COLO668 (cell line): ENCODE results near the gene PPA2.

Experiments
- DNase-seq: peaks from one replicate; lab custom pipeline; 2025; ENCODE audit not compliant: unreplicated experiment; lab: John Stamatoyannopoulos, UW

Gene PPA2

DNA sequence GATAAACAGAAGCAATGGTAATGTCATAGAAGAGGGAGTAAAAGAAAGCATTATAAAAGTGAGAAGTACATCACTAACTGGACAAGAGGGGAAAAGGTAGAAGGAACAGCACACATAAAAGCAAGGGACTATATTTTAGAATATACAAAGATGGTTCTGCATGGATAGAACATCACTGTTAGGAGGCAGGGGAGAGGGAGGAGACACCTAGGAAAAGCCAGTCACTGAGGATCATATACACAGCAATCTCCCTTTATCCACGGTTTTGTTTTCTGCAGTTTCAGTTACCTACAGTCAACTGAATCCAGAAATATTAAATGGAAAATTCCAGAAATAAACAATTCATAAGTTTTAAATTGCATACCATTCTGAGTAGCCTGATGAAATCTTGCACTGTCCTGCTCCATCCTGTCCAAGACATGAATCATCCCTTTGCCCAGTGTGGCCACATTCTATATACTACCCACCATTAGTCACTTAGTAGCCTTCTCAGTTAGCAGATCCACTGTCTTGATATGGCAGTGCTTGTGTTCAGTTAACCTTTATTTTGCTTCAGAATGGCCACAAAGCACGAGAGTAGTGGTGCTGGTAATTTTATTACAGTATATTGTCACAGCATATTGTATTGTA lies 74.2 kb downstream of the PPA2 start:
- DNase-seq, result no peak

DNA sequence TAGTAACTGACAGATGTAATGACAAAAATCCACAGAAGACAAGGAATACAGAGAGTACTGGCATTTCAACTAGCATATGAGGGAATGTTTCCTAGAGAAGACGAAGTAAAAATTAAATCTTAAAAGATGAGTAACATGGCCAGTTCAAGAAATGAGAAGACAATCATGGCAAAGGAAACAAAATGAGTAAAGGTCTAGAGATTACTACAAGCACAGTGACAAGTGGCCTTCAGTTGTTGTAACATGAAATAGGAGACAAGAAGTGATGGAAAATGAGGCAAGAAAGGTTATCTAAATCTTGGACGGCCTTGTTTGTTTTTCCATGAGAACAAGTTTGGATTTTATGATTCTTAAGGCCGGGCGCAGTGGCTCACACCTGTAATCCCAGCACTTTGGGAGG lies 81.0 kb downstream of the PPA2 start:
- DNase-seq, result no peak

DNA sequence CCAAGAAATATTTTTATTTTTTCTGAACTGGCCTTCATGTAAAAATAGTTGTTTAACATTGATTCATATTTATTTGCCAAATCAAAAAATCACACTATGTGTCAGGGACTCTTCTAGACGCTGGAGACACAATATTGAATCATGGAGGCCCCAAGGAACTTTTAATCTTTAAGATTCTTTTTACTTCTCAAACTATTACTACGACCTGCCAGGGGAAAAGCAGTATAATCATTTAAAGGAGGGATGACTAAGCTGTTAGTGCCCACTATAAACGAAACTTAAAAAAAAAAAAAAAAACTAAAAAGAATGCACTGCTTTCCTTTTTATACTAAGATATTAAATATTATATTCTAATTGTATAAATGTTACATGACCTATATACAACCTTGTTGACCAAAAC lies 84.7 kb downstream of the PPA2 start:
- DNase-seq, result no peak

DNA sequence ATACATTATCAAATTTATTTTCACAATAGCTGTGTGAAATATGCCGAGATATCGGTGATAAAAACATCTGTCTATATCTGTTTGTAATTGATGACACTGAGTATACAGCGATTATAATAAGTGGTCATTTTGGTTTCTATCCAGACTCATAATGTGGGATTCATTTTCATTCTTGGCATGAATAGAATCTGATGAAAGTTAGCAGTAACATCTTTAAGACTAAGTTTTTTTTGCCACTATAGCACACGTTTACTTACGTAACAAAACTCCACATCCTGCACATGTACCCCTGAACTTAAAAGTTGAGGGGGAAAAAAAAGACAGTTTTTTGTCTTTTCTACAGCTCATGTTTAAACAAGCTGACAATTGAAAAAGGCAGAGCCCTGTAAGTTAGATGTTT lies 86.4 kb downstream of the PPA2 start:
- DNase-seq, result no peak

DNA sequence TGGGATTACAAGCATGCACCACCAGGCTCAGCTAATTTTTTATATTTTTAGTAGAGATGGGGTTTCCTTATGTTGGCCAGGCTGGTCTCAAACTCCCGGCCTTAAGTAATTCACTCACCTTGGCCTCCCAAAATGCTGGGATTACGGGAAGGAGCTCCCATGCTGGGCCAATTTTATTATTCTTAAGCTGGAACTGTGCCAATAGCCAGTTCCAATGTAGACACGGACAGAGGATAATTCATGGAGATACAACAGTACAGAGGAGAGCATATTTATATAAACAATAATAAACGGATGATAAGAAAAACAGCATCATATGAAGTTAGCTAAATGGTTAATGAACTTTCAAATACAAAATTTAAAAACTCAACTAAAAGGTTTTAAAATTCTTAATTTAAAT lies 87.8 kb downstream of the PPA2 start:
- DNase-seq, result no peak

DNA sequence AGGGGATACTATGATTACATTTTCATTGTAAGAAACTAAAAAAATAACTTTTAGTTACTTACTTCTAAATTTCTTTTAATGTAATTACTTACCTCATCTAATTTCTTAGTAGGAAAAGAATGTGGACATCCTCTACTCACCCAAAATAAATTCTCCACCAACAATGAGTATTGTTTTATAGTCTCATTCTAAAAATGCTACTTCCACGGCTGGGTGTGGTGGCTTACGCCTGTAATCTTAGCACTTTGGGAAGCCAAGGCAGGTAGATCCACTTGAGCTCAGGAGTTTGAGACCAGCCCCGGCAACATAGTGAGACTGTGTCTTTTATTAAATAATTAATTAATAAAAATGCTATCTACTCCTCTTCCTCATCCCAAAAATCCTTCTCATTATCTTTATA lies 99.8 kb downstream of the PPA2 start:
- DNase-seq, result no peak

DNA sequence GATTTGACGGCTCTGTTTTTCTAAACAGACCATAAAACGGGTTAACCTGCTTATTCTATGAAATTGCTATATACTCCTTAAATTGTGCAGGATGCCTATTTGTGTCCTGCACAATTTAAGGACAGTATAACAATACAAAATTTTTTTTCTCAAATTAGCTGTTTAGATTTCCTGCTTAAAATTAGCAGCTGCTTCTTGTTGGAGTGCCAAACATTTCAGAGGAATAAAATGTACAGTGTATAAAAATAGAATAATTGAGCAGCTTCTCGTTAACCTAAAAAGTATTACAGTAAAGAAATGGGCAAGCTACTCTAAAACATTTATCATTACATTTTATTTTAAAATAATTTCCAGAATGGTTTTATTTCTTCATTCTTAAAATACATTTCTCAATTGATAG lies 100.5 kb downstream of the PPA2 start:
- DNase-seq, result no peak

DNA sequence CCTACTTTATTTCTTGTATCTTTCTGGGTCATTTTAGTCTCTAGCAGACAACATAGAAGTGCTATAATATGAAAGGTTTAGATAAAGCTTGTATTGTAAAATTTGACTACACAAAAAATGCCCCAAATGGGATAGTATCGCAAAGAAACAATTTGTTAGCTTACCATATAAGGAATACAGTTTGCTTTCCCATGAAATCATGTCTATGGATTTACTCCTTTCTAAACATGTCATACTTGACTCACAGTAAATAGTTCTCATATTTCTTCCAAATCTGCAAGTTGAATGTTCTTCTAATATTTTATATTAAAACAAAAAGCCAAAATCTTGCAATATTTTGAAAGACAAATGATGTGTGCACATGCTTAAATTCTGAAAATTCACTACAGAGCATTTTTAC lies 103.9 kb downstream of the PPA2 start:
- DNase-seq, result no peak

DNA sequence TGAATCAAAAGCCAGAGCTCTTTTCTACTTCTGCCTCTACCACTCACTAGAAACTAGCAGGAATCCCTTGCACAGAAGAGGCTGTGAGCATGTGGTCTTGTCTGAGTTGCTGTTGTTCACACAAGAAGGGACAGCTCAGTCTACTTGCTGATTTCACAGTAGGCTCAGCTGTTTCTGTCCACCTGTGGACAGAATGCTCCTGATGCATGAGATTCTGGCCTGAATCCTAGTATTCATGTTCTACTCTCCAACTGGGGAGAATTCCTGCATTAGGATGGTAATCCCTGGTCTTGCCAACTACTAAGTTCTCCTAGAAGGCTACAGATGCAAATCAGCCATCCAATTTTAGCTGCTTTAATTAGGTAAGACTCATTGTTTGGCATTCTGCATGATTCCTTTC lies 112.8 kb downstream of the PPA2 start:
- DNase-seq, result no peak

DNA sequence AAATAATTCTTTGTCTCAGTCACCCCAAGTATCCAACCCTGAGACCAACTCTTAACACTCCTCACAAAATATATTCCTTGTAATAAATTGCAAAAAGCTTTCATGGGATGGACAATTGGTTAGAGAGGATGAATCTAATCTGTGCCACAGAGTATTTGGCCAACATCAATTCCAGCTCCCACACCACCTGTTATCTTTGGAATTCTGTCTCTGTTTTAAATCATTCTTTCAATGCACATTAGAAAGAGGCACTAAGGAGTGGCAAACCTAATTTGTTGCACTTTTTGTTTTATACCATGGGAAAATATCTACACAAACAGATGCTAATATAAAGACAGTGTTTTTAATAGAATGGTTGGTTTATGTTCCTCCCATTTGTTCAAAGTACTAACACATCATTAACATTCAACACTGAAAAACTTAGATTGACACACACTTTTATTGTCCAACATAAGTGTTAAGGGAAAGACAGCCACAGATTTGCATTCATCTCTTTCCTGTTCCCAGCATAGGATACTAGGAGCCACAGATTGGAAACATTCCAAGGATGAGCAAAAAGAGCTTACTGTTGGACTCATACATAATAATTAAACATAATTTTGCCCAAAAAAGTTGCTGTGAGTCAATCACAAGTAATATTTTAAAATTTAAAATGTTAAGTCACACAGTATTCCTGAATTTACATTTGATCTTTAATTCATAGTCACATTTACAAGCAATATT lies 116.4 kb downstream of the PPA2 start:
- no peak for DNase-seq

DNA sequence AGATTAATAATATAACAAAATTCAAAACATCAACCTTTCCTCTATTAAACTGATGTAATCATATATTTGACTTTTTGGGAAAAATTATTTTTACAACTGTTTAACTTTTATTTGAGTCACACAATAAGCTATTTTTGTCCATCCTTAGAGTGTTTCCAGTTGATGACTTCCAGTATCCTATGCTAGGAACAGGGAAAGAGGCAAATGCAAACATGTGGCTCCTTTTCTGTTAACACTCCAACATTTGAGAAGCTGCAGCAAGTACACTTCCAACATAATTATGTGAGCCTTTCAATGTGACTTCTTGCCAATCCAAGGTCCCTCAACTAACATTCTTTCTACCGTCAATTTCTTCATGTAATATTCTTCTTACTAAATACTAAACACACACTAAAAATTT lies 117.7 kb downstream of the PPA2 start:
- DNase-seq, result no peak

DNA sequence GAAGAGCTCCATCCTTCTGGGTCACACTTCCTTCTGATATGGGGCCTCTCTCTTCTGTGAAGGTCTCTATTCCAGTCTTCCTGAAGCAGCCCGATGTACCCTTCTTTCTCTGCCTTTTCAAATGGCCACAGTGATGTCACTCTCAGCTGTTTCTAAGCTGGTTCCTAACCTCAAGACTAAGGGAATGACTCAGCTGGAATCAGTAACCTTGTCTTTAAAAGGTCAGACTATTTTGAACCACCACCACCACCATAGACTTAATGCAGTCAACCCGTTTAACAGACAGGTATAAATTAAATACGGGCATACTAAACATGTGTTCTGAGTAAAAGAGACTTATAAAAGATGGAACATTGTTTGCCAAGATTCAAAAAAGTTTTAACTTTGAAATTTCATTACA lies 121.0 kb downstream of the PPA2 start:
- no peak for DNase-seq

DNA sequence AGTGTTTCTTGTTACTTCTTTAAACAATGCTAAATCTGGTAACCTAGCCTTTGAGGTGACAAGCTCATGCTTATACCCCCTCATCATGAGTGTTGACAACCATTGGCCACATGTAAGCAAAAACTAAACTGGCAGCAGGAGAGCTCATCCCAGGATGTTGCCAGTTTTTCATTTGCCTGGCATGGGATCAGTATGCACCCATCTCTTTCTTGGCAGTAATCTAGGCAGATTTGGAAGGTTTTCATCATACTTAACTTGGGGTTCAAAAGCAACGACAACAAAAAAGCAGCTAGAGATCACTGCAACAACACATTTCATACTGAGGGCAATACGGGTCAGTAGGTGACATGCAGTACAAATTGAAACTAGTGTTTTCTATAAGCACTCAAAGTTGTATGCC lies 122.0 kb downstream of the PPA2 start:
- DNase-seq, result no peak

DNA sequence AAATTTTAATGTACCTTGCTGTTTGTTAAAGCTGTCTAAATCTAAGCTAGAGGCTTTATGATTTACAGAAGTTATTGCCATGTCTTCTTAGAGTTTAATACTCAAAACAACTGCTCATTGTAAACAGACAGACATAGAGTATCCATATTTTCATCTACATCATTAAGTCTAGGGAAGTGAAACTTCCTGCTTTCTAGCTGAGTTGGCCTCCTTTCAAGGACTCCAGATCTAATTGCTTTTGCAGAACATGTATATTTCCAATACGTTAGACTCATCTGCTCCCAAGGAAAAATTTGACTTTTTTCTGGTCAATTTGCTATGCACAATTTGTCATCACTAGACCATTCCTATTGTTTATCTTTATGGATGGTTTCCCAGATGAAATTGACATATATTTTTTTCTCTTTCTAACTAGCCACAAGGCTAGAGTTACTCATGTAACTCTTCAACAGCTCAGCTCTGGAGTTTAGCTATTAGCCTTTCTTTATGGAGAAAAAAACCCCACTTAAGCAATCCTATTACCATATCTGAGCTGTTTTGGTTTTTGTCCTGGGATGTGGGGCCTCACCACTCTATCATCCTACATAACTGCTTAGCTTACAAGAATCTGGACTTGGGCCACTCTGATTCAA lies 122.9 kb downstream of the PPA2 start:
- DNase-seq, result no peak

DNA sequence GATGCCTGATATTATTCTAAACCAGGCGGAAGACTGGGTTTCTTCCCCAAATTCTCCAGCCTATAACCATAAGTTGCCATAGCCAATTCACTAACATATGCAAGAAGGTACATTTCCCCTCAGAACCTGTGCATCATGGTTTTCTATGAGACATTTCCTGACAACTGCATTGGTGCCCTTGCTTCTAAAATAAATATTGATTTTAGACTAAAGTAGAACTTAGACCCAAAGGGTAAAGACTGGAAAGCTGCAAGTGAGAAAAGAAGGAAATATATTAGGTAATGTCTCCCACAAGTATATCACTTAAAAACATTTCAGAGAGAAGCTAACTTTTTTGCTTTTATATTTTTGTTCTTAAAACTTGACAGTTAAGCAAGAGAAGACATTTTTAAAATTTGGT lies 125.1 kb downstream of the PPA2 start:
- DNase-seq, result no peak

DNA sequence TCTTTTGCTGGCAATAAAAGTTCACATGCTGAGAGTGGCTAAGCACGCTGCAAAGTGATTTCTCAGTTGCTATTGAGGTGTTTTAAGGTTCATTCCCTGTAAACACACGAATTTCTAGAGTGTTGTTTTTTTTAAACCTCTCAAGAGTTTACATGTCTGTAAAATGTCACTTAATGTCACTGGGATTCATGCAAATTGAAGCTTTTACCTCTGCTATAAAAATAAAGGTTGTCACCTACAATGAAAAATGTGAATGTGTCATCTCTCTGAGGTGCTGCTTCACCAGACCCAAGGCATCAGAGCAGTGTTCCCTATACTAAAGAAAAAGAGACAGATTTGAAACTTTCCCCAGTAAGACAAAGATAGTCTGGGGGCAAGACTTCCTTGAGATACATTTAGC lies 127.0 kb downstream of the PPA2 start:
- DNase-seq, result no peak

DNA sequence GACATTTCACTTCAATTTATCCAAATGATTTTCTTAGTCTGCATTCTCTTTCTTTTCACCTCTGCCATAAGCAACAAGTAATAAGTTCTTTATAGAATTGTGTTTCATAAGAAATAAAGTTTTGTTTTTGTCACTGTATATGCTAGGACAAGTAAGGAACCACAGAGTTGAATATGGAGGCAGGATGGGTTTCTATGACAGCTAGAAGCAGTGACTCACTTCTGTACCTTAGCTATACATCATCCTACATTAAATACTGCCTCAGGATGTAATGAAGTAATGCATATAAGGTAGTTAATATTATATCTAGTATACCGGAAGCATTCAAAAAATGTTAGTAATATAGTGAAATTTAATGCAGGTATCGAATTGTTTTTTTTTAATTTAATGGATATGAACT lies 128.0 kb downstream of the PPA2 start:
- DNase-seq, result no peak

DNA sequence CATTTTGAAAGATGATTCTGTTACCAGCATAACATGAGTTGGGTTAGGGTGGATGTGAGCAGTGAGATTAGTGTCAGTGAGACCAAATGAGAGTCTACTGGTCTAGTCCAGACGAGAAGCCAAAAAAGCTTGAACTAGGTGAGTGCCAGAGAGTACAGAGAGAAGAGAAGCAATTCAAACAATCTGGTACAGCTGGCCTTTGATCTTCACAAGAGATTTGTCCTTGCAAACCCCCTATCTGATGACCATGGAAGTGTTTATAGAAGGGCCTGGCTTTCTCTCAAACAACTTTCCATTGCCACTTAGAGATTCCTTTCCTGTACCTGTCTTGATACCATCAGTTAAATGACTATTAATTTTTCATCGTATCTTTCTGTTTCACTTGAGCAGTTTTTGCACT lies 128.5 kb downstream of the PPA2 start:
- no peak for DNase-seq

DNA sequence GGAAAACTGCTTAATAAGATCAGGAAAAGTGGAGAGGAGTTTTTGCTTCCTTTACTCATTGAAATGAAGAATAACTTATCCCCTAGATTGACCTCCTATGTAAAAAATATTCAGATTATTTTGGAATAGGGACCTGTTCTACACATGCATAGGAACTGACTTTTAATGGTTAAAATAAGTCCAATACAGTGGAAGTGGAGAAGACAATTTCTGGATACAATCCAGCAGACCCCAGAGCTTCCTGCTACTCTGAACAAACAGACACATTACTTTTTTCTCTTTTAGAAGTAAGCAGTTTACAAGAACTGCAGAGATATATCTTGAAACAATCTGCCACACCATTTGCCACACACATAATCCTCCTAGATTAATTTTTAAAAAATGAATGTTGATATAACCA lies 129.7 kb downstream of the PPA2 start:
- DNase-seq, result no peak

DNA sequence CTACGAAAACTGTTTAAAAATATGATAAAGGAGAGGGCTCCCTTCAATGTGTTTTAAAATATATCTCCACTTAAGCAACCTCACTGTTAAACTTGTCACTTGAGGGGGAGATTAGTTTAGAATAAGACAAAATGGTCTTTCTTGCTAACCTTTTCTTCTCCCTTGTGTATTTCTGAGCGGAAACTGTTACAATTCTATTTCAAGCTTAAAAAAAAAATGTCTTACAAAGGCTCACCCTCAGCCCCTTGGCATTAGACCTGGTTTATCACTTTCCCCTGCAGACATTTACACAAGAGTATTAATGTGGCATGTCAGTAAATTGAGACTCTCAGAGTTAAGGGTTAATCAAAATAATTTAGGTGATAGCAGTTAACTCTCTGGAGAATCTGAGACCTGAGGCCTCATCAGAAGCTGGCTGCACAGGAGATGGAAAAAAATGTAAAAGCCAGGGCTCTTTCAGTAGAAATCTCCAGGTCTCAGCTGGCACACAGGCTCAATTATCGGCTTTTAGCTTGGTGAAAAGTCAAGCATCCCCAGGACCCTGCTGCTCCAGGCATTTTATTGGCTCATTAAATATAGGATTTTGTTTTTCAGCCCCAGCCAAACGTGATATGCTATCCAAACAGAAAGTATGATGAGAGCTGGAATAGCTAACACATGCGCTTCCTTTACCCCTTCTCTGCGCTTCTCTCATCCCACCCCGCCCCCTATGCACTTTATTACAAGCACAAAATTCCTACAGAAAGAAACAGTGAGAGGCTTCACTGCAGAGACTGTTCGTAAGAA lies 130.5 kb downstream of the PPA2 start:
- DNase-seq, result no peak

DNA sequence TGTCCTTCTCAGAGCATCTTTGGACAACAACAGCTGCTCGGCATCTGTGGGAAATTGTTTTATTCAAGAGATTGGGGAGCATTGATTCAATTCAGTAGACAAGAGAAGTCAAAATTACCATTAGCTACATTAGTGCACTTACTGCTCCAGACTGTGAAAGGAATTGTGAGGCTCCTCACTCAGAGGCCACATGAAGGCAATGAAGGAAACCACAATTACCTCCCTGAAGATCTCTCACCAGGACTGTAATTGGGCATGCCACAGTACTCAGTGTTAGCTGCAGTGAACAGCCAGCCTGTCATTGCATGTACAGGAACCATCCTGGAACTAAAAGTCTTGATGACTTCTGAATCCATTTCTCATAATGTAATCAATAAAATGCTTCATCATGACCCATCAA lies 144.8 kb downstream of the PPA2 start:
- DNase-seq, result no peak

DNA sequence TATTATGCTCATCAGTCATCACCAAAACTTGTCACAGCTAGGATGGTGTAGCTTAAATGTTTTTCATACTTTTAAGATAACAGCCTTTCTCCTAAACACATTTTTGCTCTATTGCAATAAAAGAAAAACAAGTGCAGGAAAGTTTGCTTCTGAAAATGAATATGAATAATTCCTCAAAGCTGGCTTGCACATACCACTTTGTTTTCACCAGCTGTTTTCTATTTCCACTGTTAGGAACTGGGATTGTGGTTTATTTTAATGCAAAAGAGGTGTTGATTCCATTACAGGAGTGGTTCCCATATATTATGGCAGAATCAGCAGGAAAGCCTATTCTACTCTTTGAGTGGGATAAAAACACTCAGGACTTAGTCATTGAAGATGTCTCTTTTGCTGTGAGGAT lies 145.9 kb downstream of the PPA2 start:
- DNase-seq, result no peak
